SK-N-SH treated with all-trans-retinoic acid at 6 μM for 48 hours (cell line): ENCODE data around the gene ACAA1.

Source experiments
- ATAC-seq: fragments of 200-7000 bp; cut with Tn5 transposase; 3 replicates; pipeline ENCODE4 v1.9.1; 2020; ENCODE audit warnings: mild to moderate bottlenecking, moderate library complexity
- BACH2 ChIP-seq: fragments of 250-450 bp; sonication (Bioruptor Pico); IDR thresholded peaks from 2 replicates; pipeline ENCODE4 v1.9.0; 2021; ENCODE audit warnings: mild to moderate bottlenecking, borderline replicate concordance
- CREB5 ChIP-seq: fragments of 250-450 bp; sonication (Bioruptor Pico); IDR thresholded peaks from 2 replicates; pipeline ENCODE4 v1.5.1; 2020; ENCODE audit warnings: low read depth, mild to moderate bottlenecking, moderate library complexity
- CSDC2 ChIP-seq: fragments of 250-450 bp; sonication (Bioruptor Pico); IDR thresholded peaks from 2 replicates; pipeline ENCODE4 v1.5.0; 2020; ENCODE audit warnings: mild to moderate bottlenecking, moderate library complexity
- CSRNP3 ChIP-seq: fragments of 250-450 bp; sonication (Bioruptor Pico); IDR thresholded peaks from 2 replicates; pipeline ENCODE4 v1.5.1; 2021; ENCODE audit warnings: mild to moderate bottlenecking, moderate library complexity
- ISL1 ChIP-seq: fragments of 250-450 bp; sonication (Bioruptor Pico); IDR thresholded peaks from 2 replicates; pipeline ENCODE4 v2.1.2; 2022; ENCODE audit warnings: mild to moderate bottlenecking, moderate library complexity
- OSR1 ChIP-seq: fragments of 250-450 bp; sonication (Bioruptor Pico); IDR thresholded peaks from 2 replicates; pipeline ENCODE4 v1.8.0; 2022; ENCODE audit warnings: moderate library complexity, mild to moderate bottlenecking, inconsistent platforms
- PATZ1 ChIP-seq: fragments of 250-450 bp; sonication (Bioruptor Pico); IDR thresholded peaks from 2 replicates; pipeline ENCODE4 v1.8.0; 2020; ENCODE audit warnings: mild to moderate bottlenecking, moderate library complexity, borderline replicate concordance
- POU6F1 ChIP-seq: fragments of 250-450 bp; sonication (Bioruptor Pico); IDR thresholded peaks from 2 replicates; pipeline ENCODE4 v1.8.0; 2021; ENCODE audit warnings: low read depth, mild to moderate bottlenecking, moderate library complexity, borderline replicate concordance
- PPARA ChIP-seq: fragments of 250-450 bp; sonication (Bioruptor Pico); IDR thresholded peaks from 2 replicates; pipeline ENCODE4 v1.5.0; 2020; ENCODE audit warnings: mild to moderate bottlenecking, borderline replicate concordance
- RARB ChIP-seq: fragments of 250-450 bp; sonication (Bioruptor Pico); IDR thresholded peaks from 2 replicates; pipeline ENCODE4 v1.8.0; 2021; ENCODE audit warnings: mild to moderate bottlenecking, moderate library complexity
- SNAI2 ChIP-seq: fragments of 250-450 bp; sonication (Bioruptor Pico); IDR thresholded peaks from 2 replicates; pipeline ENCODE4 v1.5.0; 2020; ENCODE audit warnings: mild to moderate bottlenecking, moderate library complexity
- TOX ChIP-seq: fragments of 250-450 bp; sonication (Bioruptor Pico); IDR thresholded peaks from 2 replicates; pipeline ENCODE4 v1.8.0; 2021; ENCODE audit warnings: mild to moderate bottlenecking, moderate library complexity, borderline replicate concordance
- TSHZ2 ChIP-seq: fragments of 250-450 bp; sonication (Bioruptor Pico); IDR thresholded peaks from 2 replicates; pipeline ENCODE4 v1.5.0; 2020; ENCODE audit warnings: mild to moderate bottlenecking, moderate library complexity
- ZC3H10 ChIP-seq: fragments of 250-450 bp; sonication (Bioruptor Pico); IDR thresholded peaks from 2 replicates; pipeline ENCODE4 v1.5.1; 2021; ENCODE audit warnings: mild to moderate bottlenecking, moderate library complexity
- ZFP3 ChIP-seq: fragments of 250-450 bp; sonication (Bioruptor Pico); IDR thresholded peaks from 2 replicates; pipeline ENCODE4 v1.5.0; 2020; ENCODE audit warnings: mild to moderate bottlenecking, moderate library complexity
- ZFP30 ChIP-seq: fragments of 450-650 bp; formaldehyde crosslinking; IDR thresholded peaks from 2 replicates; pipeline ENCODE4 v1.5.0; 2022; ENCODE audit warnings: mild to moderate bottlenecking, moderate library complexity
- ZNF565 ChIP-seq: fragments of 450-650 bp; formaldehyde crosslinking; conservative IDR thresholded peaks from 2 replicates; pipeline ENCODE4 v1.5.0; 2020; ENCODE audit warnings: low read depth, mild to moderate bottlenecking, moderate library complexity
- ZNF70 ChIP-seq: fragments of 450-650 bp; formaldehyde crosslinking; IDR thresholded peaks from 2 replicates; pipeline ENCODE4 v1.5.0; 2020; ENCODE audit warnings: mild to moderate bottlenecking, moderate library complexity

ACAA1 gene

GRCh38 chr3:38114052-38114874, 22.7 kb downstream of the ACAA1 start:
- no peak for ATAC-seq
- TF ChIP-seq ZFP30 (CRISPR knock-in tag) (no peak), ZC3H10 (no peak), ZNF565 (no peak), TSHZ2 (CRISPR knock-in tag) (no peak), SNAI2 (CRISPR knock-in tag) (no peak)

GRCh38 chr3:38112378-38112761, 24.6 kb downstream of the ACAA1 start:
- TF ChIP-seq ZNF565, result no peak
- TF ChIP-seq PATZ1, result no peak
- no peak for TF ChIP-seq CSRNP3
- TF ChIP-seq ZNF70 (CRISPR knock-in tag), result no peak
- TF ChIP-seq PPARA, result no peak
- TF ChIP-seq POU6F1 (CRISPR knock-in tag), result no peak
- TF ChIP-seq SNAI2 (CRISPR knock-in tag), result no peak
- TF ChIP-seq CSDC2 (CRISPR knock-in tag), result no peak
- no peak for TF ChIP-seq CREB5
- no peak for TF ChIP-seq OSR1 (CRISPR knock-in tag)
- TF ChIP-seq TOX (CRISPR knock-in tag), result no peak
- no peak for TF ChIP-seq ZFP3 (CRISPR knock-in tag)
- TF ChIP-seq RARB (CRISPR knock-in tag), result no peak
- TF ChIP-seq ISL1, result no peak
- no peak for TF ChIP-seq BACH2 (CRISPR knock-in tag)
- no peak for TF ChIP-seq TSHZ2 (CRISPR knock-in tag)
- no peak for ATAC-seq
